ENCODE results near the gene MATN4. TPM values are rescaled to one million over a fixed set of nuclear protein-coding genes. Genes with fewer than 3 reads are reported as not detected.

MATN4 gene
- total and polyA plus RNA-seq, 2 of the 13 experiments (the other 11 are each of a cell fraction or from before 2014, with no cell fraction given), result not detected

GRCh38 chr20:45322952-45323383 is 14.9 kb upstream of the MATN4 start (continued):
- TF ChIP-seq ZNF275 (CRISPR knock-in tag; IDR thresholded peaks at IDR 0.05; ENCODE audit: borderline replicate concordance) (no peak), ZNF225 (CRISPR knock-in tag; IDR thresholded peaks at IDR 0.05) (no peak), ZNF737 (CRISPR knock-in tag; IDR thresholded peaks at IDR 0.05; ENCODE audit: borderline replicate concordance) (0 out of 2 replicates have a peak, but pooled peaks have one; percentile 8), ZNF335 (CRISPR knock-in tag; IDR thresholded peaks at IDR 0.05) (0 out of 2 replicates have a peak, but pooled peaks have one; percentile 63), ZFX (CRISPR knock-in tag; IDR thresholded peaks at IDR 0.05; ENCODE audit: low read depth) (peak; percentile 19; the same call in 1 of the 2 replicates), ZBTB34 (CRISPR knock-in tag; IDR thresholded peaks at IDR 0.05) (no peak), TFE3 (CRISPR knock-in tag; IDR thresholded peaks at IDR 0.05) (peak; percentile 97), ZNF296 (CRISPR knock-in tag; conservative IDR thresholded peaks at IDR 0.05) (no peak), ZNF101 (CRISPR knock-in tag; IDR thresholded peaks at IDR 0.05; ENCODE audit: borderline replicate concordance, low read depth) (no peak), CREB1 (IDR thresholded peaks at IDR 0.05) (no peak), CREB1 (CRISPR knock-in tag; IDR thresholded peaks at IDR 0.05) (peak; percentile 22; the same call in 1 of the 2 replicates), PHF5A (CRISPR knock-in tag; IDR thresholded peaks at IDR 0.05; ENCODE audit: low read depth, unreplicated experiment) (peak; percentile 86), HDAC2 (CRISPR knock-in tag; IDR thresholded peaks at IDR 0.05) (peak; percentile 43; the same call in 1 of the 2 replicates), SMYD3 (CRISPR knock-in tag; IDR thresholded peaks at IDR 0.05) (peak; percentile 76; the same call in 1 of the 2 replicates), FOXO1 (CRISPR knock-in tag; IDR thresholded peaks at IDR 0.05) (peak; percentile 54; the same call in 1 of the 2 replicates), ATF2 (CRISPR knock-in tag; IDR thresholded peaks at IDR 0.05) (peak; percentile 65; the same call in 1 of the 2 replicates), ZSCAN20 (CRISPR knock-in tag; IDR thresholded peaks at IDR 0.05; ENCODE audit: borderline replicate concordance) (no peak), ZNF720 (CRISPR knock-in tag; IDR thresholded peaks at IDR 0.05) (no peak), NFKB2 (CRISPR knock-in tag; IDR thresholded peaks at IDR 0.05; ENCODE audit: borderline replicate concordance) (no peak), ATF4 (CRISPR knock-in tag; IDR thresholded peaks at IDR 0.05) (no peak), ZFP1 (CRISPR knock-in tag; IDR thresholded peaks at IDR 0.05) (0 out of 2 replicates have a peak, but pooled peaks have one; percentile 33), BORCS8-MEF2B (CRISPR knock-in tag; IDR thresholded peaks at IDR 0.05) (peak; percentile 49; the same call in 1 of the 2 replicates), ZSCAN22 (CRISPR knock-in tag; IDR thresholded peaks at IDR 0.05) (no peak), ATF7 (IDR thresholded peaks at IDR 0.05) (no peak), ATF7 (CRISPR knock-in tag; IDR thresholded peaks at IDR 0.05) (no peak), FOXA1 (IDR thresholded peaks at IDR 0.05) (no peak), FOXA1 (CRISPR knock-in tag; IDR thresholded peaks at IDR 0.05) (peak; percentile 27; the same call in 1 of the 2 replicates)
